Progenitor cell of endocrine pancreas (in vitro differentiated cells): Measurements from ENCODE around the gene OR9Q1. TPM values are rescaled to one million over a fixed set of nuclear protein-coding genes. Genes with fewer than 3 reads are reported as not detected.
"Not testable (repeated sequence)": the region's sequence is repeated elsewhere in the genome, so short reads cannot be mapped to it uniquely, and the experiment has no call there.

Source experiments
- DNase-seq: peaks from one replicate; pipeline ENCODE4 v3.0.0; 2021; ENCODE audit warnings: low spot score; ENCODE audit not compliant: unreplicated experiment
- H3K27ac Mint-ChIP-seq: 2 replicates; pipeline ENCODE4 v1.8.0; 2021; ENCODE audit warnings: mild to moderate bottlenecking, moderate library complexity, mixed read lengths
- H3K27me3 Mint-ChIP-seq: 2 replicates; pipeline ENCODE4 v1.8.0; 2021; ENCODE audit warnings: mixed read lengths
- H3K36me3 Mint-ChIP-seq: 2 replicates; pipeline ENCODE4 v1.8.0; 2022; ENCODE audit warnings: mixed read lengths; ENCODE audit not compliant: insufficient read depth
- H3K4me1 Mint-ChIP-seq: 2 replicates; pipeline ENCODE4 v1.8.0; 2021; ENCODE audit warnings: low read depth, mixed read lengths
- H3K4me3 Mint-ChIP-seq: 2 replicates; pipeline ENCODE4 v1.8.0; 2021; ENCODE audit warnings: low read depth, mild to moderate bottlenecking, moderate library complexity, mixed read lengths
- H3K9me3 Mint-ChIP-seq: 2 replicates; pipeline ENCODE4 v1.8.0; 2021; ENCODE audit warnings: low read depth, mixed read lengths
- total RNA-seq: library from RNA; stranded (reverse); gene quantifications from 2 replicates; pipeline ENCODE4 v1.2.1, GENCODE V29; 2021
- TF ChIP-seq, protein P1 (sequence below): fragments of 200-600 bp; sonication (generic); IDR thresholded peaks from one replicate; pipeline ENCODE4 v1.5.0; 2021; ENCODE audit warnings: antibody characterized with exemption, mild to moderate bottlenecking; ENCODE audit not compliant: unreplicated experiment

OR9Q1 gene
- total RNA-seq, 1 donor from 2014 or later, result not detected

DNA sequence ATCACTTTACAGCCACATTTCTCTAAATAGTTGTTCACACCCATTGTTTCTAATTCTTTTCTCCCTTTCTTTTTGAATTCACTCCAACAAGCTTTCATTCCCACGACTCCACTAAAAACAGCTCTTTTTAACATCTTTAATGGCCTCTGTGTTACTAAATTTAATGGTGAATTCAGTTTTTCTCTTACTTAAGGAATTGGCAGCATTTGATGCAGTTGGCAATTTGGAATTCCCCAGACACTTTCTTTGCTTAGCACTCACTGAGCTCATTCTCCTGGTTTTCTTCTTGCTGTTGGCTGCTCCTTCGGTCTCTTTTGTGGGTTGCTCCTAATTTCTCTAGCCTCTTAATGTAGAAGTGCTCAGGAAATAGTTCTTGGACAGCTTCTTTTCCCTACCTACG is 40.5 kb upstream of the OR9Q1 start:
- TF ChIP-seq, protein P1, sequence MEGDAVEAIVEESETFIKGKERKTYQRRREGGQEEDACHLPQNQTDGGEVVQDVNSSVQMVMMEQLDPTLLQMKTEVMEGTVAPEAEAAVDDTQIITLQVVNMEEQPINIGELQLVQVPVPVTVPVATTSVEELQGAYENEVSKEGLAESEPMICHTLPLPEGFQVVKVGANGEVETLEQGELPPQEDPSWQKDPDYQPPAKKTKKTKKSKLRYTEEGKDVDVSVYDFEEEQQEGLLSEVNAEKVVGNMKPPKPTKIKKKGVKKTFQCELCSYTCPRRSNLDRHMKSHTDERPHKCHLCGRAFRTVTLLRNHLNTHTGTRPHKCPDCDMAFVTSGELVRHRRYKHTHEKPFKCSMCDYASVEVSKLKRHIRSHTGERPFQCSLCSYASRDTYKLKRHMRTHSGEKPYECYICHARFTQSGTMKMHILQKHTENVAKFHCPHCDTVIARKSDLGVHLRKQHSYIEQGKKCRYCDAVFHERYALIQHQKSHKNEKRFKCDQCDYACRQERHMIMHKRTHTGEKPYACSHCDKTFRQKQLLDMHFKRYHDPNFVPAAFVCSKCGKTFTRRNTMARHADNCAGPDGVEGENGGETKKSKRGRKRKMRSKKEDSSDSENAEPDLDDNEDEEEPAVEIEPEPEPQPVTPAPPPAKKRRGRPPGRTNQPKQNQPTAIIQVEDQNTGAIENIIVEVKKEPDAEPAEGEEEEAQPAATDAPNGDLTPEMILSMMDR, result no peak
- H3K27me3 Mint-ChIP-seq, result no peaks in the 10 kb centered on the region
- no peaks in the 10 kb centered on the region for H3K36me3 Mint-ChIP-seq
- no peak overlapping the region for H3K27ac Mint-ChIP-seq
- H3K4me3 Mint-ChIP-seq, result no peak overlapping the region
- no peak for DNase-seq
- peaks cover 19% of the 10 kb centered on the region for H3K4me1 Mint-ChIP-seq
- H3K9me3 Mint-ChIP-seq, result peaks cover 9% of the 10 kb centered on the region

DNA sequence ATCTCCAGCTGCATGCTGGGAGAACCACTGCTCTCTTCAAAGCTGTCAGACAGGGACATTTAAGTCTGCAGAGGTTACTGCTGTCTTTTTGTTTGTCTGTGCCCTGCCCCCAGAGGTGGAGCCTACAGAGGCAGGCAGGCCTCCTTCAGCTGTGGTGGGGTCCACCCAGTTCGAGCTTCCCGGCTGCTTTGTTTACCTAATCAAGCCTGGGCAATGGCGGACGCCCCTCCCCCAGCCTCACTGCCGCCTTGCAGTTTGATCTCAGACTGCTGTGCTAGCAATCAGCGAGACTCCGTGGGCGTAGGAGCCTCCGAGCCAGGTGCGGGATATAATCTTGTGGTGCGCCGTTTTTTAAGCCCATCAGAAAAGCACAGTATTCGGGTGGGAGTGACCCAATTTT is 24.2 kb upstream of the OR9Q1 start:
- H3K9me3 Mint-ChIP-seq, H3K4me3 Mint-ChIP-seq, DNase-seq, H3K27me3 Mint-ChIP-seq, H3K4me1 Mint-ChIP-seq, H3K36me3 Mint-ChIP-seq, H3K27ac Mint-ChIP-seq: not testable (repeated sequence)

DNA sequence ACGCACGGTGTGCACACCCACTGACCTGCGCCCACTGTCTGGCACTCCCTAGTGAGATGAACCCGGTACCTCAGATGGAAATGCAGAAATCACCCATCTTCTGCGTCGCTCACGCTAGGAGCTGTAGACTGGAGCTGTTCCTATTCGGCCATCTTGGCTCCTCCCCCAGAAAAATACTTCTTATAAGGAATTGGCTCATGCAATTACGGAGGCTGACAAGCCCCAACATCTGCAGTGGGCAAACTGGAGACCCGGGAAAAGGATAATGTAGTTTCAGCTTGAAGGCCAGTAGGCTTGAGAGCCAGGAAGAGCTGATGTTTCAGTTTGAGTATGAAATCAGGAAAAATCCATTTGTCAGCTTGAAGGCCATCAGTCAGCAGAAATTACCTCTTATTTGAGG is 23.7 kb upstream of the OR9Q1 start:
- not testable (repeated sequence) for H3K4me1 Mint-ChIP-seq, H3K9me3 Mint-ChIP-seq, H3K4me3 Mint-ChIP-seq, DNase-seq, H3K27me3 Mint-ChIP-seq, H3K36me3 Mint-ChIP-seq, H3K27ac Mint-ChIP-seq

DNA sequence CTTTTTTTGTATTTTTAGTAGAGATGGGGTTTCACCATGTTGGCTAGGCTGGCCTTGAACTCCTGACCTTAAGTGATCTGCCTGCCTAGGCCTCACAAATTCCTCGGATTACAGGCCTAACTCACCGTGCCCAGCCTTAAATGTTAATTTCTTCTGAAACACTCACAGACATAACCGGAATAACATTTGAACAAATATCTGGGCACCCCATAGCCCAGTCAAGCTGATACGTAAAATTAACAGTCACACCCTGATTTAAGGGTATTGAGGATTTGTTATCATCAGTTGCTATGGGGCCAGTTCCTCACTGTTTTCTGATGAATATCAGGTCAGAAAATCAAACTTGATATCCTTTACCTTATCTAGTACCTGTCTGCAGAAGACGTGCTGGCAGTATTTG is 23.0 kb upstream of the OR9Q1 start:
- Mint-ChIP-seq H3K27me3 (no peaks in the 10 kb centered on the region), H3K36me3 (no peaks in the 10 kb centered on the region), H3K4me1 (no peaks in the 10 kb centered on the region), H3K27ac (no peak overlapping the region), H3K9me3 (peaks cover 3% of the 10 kb centered on the region), H3K4me3 (no peak overlapping the region)
- TF ChIP-seq, protein P1, result no peak
- no peak for DNase-seq

DNA sequence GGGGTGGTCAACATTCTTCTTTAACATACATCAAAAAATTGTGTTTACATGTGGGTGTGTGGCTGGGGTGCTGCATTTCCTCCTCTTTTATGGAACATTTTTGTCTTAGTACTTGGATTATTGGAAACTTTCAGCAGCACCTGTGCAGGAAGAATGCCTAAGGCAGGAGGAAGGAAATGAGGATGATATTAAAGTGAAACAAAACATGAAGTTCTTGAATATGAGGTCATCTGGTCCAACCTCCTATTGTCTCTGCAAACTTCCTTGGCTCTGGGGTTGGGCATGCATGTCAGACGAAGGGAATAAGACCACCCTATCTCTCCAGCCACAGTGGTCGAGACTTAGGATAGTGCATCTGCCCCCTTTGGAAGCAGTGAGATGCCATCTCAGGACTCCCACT is 20.6 kb upstream of the OR9Q1 start:
- peaks cover 3% of the 10 kb centered on the region for H3K9me3 Mint-ChIP-seq
- H3K27me3 Mint-ChIP-seq, result no peaks in the 10 kb centered on the region
- no peak overlapping the region for H3K27ac Mint-ChIP-seq
- TF ChIP-seq, protein P1, result no peak
- no peak overlapping the region for H3K4me3 Mint-ChIP-seq
- no peak for DNase-seq
- H3K4me1 Mint-ChIP-seq, result no peaks in the 10 kb centered on the region
- H3K36me3 Mint-ChIP-seq, result no peaks in the 10 kb centered on the region

DNA sequence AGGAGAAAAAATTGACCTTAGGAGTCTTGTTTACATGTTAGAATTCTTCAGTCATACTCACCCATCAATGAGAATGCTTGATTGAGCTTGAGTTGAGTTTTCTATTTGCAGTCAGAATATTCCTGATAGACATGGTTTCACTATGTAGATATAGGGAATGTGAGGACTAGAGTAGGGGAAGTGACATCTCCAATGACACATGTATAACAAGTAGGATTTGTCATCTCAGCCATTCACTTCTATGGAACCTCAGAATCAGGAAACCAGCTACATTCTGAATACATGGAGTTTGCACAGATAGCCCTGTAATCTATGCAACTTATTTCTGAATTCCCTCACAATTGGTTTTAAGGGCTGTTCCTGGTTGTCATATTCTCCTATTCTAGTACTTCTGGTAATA is 20.1 kb upstream of the OR9Q1 start:
- Mint-ChIP-seq H3K4me3 (no peak overlapping the region), H3K27ac (no peak overlapping the region), H3K9me3 (peaks cover 3% of the 10 kb centered on the region), H3K4me1 (no peaks in the 10 kb centered on the region), H3K27me3 (no peaks in the 10 kb centered on the region), H3K36me3 (no peaks in the 10 kb centered on the region)
- TF ChIP-seq, protein P1, result no peak
- DNase-seq, result no peak
